ENCODE results near the gene COL21A1.

- TF ChIP-seq EP300 (IDR thresholded peaks at IDR 0.05): no peak
- no peak for TF ChIP-seq CTCF (IDR thresholded peaks at IDR 0.05)
These were observed 138.2 kb downstream of the COL21A1 start for GRCh38 chr6:56109149-56109548.

Data from gastroesophageal sphincter (tissue), 3 donors.